ENCODE results near the gene DLEC1. TPM values are rescaled to one million over a fixed set of nuclear protein-coding genes. Genes with fewer than 3 reads are reported as not detected.

Gene DLEC1
- total and polyA plus RNA-seq, 9 of the 15 experiments (the other 6 are each of a cell fraction or from before 2014, with no cell fraction given): 0.07 to 0.08 TPM; not detected in 7

GRCh38 chr3:37993820-37994638 lies 45.0 kb upstream of the DLEC1 start (continued):
- no peak for TF ChIP-seq FOXA1 (IDR thresholded peaks at IDR 0.05; ENCODE audit: borderline replicate concordance)
- TF ChIP-seq, protein P1, sequence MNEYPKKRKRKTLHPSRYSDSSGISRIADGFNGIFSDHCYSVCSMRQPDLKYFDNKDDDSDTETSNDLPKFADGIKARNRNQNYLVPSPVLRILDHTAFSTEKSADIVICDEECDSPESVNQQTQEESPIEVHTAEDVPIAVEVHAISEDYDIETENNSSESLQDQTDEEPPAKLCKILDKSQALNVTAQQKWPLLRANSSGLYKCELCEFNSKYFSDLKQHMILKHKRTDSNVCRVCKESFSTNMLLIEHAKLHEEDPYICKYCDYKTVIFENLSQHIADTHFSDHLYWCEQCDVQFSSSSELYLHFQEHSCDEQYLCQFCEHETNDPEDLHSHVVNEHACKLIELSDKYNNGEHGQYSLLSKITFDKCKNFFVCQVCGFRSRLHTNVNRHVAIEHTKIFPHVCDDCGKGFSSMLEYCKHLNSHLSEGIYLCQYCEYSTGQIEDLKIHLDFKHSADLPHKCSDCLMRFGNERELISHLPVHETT (CRISPR knock-in tag; conservative IDR thresholded peaks at IDR 0.05 in 1 of 2, IDR thresholded peaks at IDR 0.05 in 1 of 2): peak in 1 of 2 experiments; percentile 81; a peak in 2 of 4 replicates
- TF ChIP-seq PRPF4 (IDR thresholded peaks at IDR 0.05; ENCODE audit: insufficient read depth, low read depth, low read length, poor library complexity, severe bottlenecking): no peak
- TF ChIP-seq SAFB (IDR thresholded peaks at IDR 0.05; ENCODE audit: borderline replicate concordance, low read depth, low read length): no peak
- no peak for TF ChIP-seq RFX1 (IDR thresholded peaks at IDR 0.05)
- TF ChIP-seq RUNX1 (IDR thresholded peaks at IDR 0.05; ENCODE audit: low read depth): no peak
- peak; percentile 28; the same call in 1 of the 2 replicates for TF ChIP-seq ZKSCAN8 (CRISPR knock-in tag; IDR thresholded peaks at IDR 0.05)
- TF ChIP-seq ZFPM2 (CRISPR knock-in tag; IDR thresholded peaks at IDR 0.05): no peak; the same call in 1 of the 2 replicates
- peak; percentile 92 for TF ChIP-seq PML (IDR thresholded peaks at IDR 0.05; ENCODE audit: low read length)
- peak; percentile 93 for TF ChIP-seq GABPA (tag; conservative IDR thresholded peaks at IDR 0.05; ENCODE audit: low read depth)
- no peak for TF ChIP-seq ZNF253 (CRISPR knock-in tag; conservative IDR thresholded peaks at IDR 0.05)
- peak; percentile 95 for TF ChIP-seq ETV1 (tag; conservative IDR thresholded peaks at IDR 0.05; ENCODE audit: low read depth)
- TF ChIP-seq MLX (CRISPR knock-in tag; conservative IDR thresholded peaks at IDR 0.05): peak in 1 of 2 experiments; percentile 54; a peak in 1 of 4 replicates
- TF ChIP-seq ZNF324 (CRISPR knock-in tag; IDR thresholded peaks at IDR 0.05): no peak
- no peak for TF ChIP-seq ZFP30 (CRISPR knock-in tag; IDR thresholded peaks at IDR 0.05; ENCODE audit: borderline replicate concordance)
- no peak for TF ChIP-seq TCF7L2 (IDR thresholded peaks at IDR 0.05; ENCODE audit: low read depth, low read length)
- no peak for TF ChIP-seq ZNF699 (CRISPR knock-in tag; IDR thresholded peaks at IDR 0.05; ENCODE audit: insufficient replicate concordance)
- 0 out of 2 replicates have a peak, but pooled peaks have one; percentile 44 for TF ChIP-seq ZNF212 (CRISPR knock-in tag; IDR thresholded peaks at IDR 0.05)
- TF ChIP-seq PCBP2 (IDR thresholded peaks at IDR 0.05; ENCODE audit: low read depth, low read length, poor library complexity, severe bottlenecking): no peak
- no peak for TF ChIP-seq POLR2AphosphoS2 (IDR thresholded peaks at IDR 0.05; ENCODE audit: low read length)
- TF ChIP-seq ETV5 (CRISPR knock-in tag; IDR thresholded peaks at IDR 0.05; ENCODE audit: low read depth): peak; percentile 96
- peak; percentile 89 for TF ChIP-seq PRDM10 (IDR thresholded peaks at IDR 0.05; ENCODE audit: partially characterized antibody)
